NCI-H2081 treated with DMSO at 0.1 percent for 48 hours (cell line): ENCODE results near the gene PRSS12.
"Not testable (repeated sequence)": the region's sequence is repeated elsewhere in the genome, so short reads cannot be mapped to it uniquely, and the experiment has no call there.

ENCODE experiments used
- DNase-seq: peaks from one replicate; lab custom pipeline; 2025; lab: John Stamatoyannopoulos, UW

PRSS12 gene

DNA sequence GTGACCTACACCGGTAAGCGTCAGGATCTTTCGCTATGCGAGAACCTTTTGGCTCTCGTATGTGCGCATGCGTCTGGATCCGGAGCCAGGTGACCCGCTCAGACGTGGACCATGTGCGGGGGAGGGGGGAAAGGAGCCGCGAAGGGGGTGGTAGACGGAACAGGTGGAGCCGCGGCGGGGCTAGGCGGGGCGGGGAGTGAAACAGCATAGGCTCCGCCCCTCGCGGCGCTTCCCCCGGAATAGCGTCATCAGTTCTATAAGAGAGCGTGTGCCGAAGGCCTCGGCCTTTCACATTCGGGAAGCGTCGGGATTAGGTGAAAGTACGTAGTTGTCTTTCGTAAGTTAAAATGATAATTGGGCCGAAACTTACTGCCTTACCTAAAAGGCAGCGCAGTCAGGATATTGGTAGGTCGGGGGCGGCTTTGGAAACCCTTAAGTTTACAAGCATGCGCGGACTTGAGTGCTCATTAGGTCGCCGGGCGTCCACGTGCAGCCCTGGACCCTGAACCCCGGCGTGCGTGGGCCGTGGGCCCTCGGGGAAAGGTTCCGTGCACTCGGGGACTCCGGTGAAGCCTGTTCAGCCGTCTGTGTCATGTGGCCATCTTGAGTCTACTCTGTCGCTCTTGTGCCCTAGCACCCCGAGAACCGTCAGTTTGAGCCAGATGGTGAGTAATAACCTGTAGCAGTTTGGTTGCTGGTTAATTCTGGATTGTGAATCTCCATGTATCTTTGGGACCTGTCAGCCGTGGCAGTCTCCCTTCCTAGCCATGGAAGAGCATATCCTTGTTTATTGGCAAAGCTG, 74.1 kb downstream of the PRSS12 start:
- peak; percentile 63 for DNase-seq

DNA sequence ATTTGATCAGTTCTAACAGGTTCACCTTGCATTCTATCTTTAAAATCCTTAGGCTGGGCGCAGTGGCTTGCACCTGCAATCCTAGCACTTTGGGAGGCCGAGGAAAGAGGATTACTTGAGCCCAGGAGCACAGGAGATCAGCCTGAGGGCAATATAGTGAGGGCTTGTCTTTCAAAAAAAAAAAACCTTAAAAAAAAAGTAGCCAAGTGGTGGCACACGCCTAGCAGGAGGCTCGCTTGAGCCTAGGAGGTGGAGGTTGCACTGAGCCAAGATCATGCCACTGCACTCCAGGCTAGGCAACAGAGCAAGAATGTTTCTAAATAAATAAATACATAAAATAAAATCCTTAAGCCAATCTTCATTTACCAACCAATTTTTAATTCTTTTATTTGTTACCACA, 75.6 kb downstream of the PRSS12 start:
- DNase-seq, result no peak

GRCh38 chr4:118276580-118276979, 76.2 kb downstream of the PRSS12 start:
- DNase-seq, result no peak

- no peak for DNase-seq
These were observed 79.2 kb downstream of the PRSS12 start for GRCh38 chr4:118273642-118274041.

- DNase-seq, result no peak
These were observed 81.0 kb downstream of the PRSS12 start for GRCh38 chr4:118271788-118272187.

DNA sequence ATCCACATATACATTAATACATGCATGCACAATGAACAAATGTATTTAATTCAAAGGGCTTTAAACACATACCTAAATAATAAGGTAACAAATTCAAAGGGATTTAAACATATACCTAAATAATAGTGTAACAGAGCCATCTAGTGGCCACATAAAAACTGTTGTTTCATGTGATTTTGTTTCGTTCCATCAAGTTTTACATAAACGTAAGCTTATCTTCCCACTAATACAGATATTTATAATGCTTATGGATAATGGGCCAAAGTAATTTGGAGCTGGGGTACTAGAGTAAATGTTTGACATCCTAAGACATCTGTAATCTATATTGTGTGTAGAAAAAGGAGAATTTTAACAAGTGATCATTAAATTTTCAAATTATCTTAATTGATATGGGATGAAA, 82.3 kb downstream of the PRSS12 start:
- no peak for DNase-seq

GRCh38 chr4:118268780-118269179, 84.0 kb downstream of the PRSS12 start:
- no peak for DNase-seq

- DNase-seq, result not testable (repeated sequence)
These were observed 86.7 kb downstream of the PRSS12 start for GRCh38 chr4:118266145-118266496.

GRCh38 chr4:118265312-118266144, 87.3 kb downstream of the PRSS12 start:
- no peak for DNase-seq

- no peak for DNase-seq
These were observed 88.7 kb downstream of the PRSS12 start for GRCh38 chr4:118264096-118264495.

DNA sequence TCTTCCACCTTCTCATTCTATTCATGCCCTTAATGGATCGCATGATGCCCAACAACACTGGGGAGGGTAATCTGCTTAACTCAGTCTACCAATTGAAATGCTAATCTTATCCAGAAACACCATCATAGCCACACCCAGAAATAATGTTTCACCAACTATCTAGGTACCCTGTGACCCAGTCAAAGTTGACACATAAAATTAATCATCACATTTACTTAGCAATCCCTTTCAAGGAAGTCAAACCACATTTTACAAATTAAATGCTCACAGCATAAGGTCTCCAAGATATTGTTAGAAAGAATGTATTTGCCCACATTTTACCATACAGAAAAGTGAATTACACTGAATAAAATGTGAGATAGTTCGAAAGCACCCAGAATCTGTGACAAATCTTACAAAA, 92.5 kb downstream of the PRSS12 start:
- no peak for DNase-seq

- DNase-seq, result no peak
These were observed 93.7 kb downstream of the PRSS12 start for GRCh38 chr4:118259111-118259510.

- DNase-seq, result no peak
These were observed 98.4 kb downstream of the PRSS12 start for GRCh38 chr4:118254368-118254767.

- DNase-seq, result no peak
These were observed 102.9 kb downstream of the PRSS12 start for GRCh38 chr4:118249890-118250289.

GRCh38 chr4:118237531-118237930, 115.3 kb downstream of the PRSS12 start:
- DNase-seq, result no peak

- no peak for DNase-seq
These were observed 117.2 kb downstream of the PRSS12 start for GRCh38 chr4:118235566-118236120.
